Measurements from ENCODE around the gene WDSUB1.

The WDSUB1 gene

DNA sequence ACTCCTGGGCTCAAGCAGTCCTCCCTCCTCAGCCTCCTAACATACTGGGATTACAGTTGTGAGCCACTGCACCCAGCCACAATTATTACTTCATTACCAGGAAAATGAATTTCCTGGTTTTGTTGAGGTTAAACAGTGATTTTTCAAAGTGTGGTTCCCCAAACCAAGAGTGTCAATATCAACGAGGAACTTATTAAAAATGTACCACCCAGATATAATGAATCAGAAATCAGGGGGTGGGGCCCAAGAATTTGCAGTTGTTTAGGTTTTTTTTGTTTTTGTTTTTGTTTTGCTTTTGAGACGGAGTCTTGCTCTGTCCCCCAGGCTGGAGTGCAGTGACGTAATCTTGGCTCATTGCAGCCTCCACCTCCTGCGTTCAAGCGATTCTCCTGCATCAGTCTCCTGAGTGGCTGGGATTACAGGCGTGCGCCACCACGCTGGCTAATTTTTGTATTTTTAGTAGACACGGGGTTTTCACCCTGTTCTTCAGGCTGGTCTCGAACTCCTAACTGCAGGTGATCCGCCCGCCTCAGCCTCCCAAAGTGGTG is 94.1 kb downstream of the WDSUB1 start:
- DNase-seq, result no peak

GRCh38 chr2:159188449-159188848 is 98.1 kb downstream of the WDSUB1 start:
- no peak for DNase-seq

GRCh38 chr2:159187106-159187505 is 99.4 kb downstream of the WDSUB1 start:
- no peak for DNase-seq

DNA sequence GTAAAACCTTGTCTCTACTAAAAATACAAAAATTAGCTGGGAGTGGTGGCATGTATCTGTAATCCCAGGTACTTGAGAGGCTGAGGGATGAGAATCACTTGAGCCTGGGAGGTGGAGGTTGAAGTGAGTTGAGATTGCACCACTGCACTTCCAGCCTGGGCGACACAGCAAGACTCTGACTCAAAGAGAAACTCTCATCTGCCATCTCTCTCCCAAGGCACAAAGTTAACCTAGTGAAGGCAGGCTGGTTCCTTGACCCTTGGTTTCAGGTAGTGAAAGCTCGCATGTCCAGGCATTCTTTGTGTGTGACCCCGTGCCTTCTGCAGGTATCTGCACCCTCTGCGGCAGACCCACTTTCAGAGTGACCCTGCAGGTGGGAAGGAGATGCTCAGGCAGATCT is 100.0 kb downstream of the WDSUB1 start:
- no peak for DNase-seq

Data from amniotic stem cell (primary cell).